Vagina (tissue), 2 donors: ENCODE data around the gene HMGN5. TPM values are rescaled to one million over a fixed set of nuclear protein-coding genes. Genes with fewer than 3 reads are reported as not detected.
A peak's percentile ranks its signal among the peaks of the same experiment; 100 is the strongest.

Source experiments
- DNase-seq, 2 donors: peaks; one replicate each; pipeline ENCODE4 v3.0.0-alpha.2; 2017; ENCODE audit errors: extremely low spot score in 2 of 2
- H3K27ac ChIP-seq: fragments of 200-600 bp; sonication (generic); one replicate; pipeline ENCODE4 v1.5.1; 2019
- H3K27me3 ChIP-seq: fragments of 200-600 bp; sonication (generic); one replicate; pipeline ENCODE4 v1.5.1; 2019
- H3K36me3 ChIP-seq, 2 donors: fragments of 200-600 bp; sonication (generic); one replicate each; pipeline ENCODE4 v1.5.1; 2017 to 2019
- H3K4me1 ChIP-seq: fragments of 200-600 bp; sonication (generic); one replicate; pipeline ENCODE4 v1.5.1; 2019
- H3K4me3 ChIP-seq, 2 donors: fragments of 200-600 bp; sonication (generic); 1 replicate in 1 of 2; 2 replicates in 1 of 2; pipeline ENCODE4 v1.5.1; 2016 to 2019
- H3K9me3 ChIP-seq: fragments of 200-600 bp; sonication (generic); one replicate; pipeline ENCODE4 v1.5.1; 2019
- POLR2A ChIP-seq, 2 donors: fragments of 450-650 bp; IDR thresholded peaks; one replicate each; pipeline ENCODE4 v1.6.1; 2017; ENCODE audit warnings: antibody characterized with exemption in 2 of 2, mild to moderate bottlenecking in 2 of 2, moderate library complexity in 2 of 2
- POLR2AphosphoS5 ChIP-seq, 2 donors: sonication (generic); formaldehyde crosslinking; IDR thresholded peaks; one replicate each; pipeline ENCODE4 v1.9.0; 2017; ENCODE audit warnings: antibody characterized with exemption in 2 of 2, mild to moderate bottlenecking in 2 of 2, low read depth in 1 of 2; ENCODE audit not compliant: insufficient read depth in 1 of 2
- intact Hi-C: fragments of 100-400 bp; cut with DNase I; formaldehyde crosslinking; loops from one replicate; pipeline ENCODE4 v1.15.1; 2023
- total RNA-seq: library from RNA; depleted of rRNA; stranded (reverse); fragments of >200 nt; gene quantifications from one replicate; pipeline ENCODE4 v1.2.3, GENCODE V29; 2016
- TF ChIP-seq, protein P1 (sequence below), 3 experiments: fragments of 450-650 bp in 2 of 3; fragments of 200-600 bp in 1 of 3; sonication (generic) in 1 of 3; IDR thresholded peaks; one replicate each; pipeline ENCODE4 v1.5.1; 2017 to 2019; ENCODE audit warnings: antibody characterized with exemption in 3 of 3, mild to moderate bottlenecking in 2 of 3, moderate library complexity in 2 of 3

The HMGN5 gene
- total RNA-seq, 1 donor from 2014 or later, result 0.98 TPM

GRCh38 chrX:81121513-81122363 is 80.0 kb downstream of the HMGN5 start:
- peak overlapping the region; percentile 36 to 42 for H3K4me3 ChIP-seq
- no peaks in the 10 kb centered on the region for H3K27me3 ChIP-seq
- DNase-seq, result no peak
- no peaks in the 10 kb centered on the region for H3K9me3 ChIP-seq
- no peaks in the 10 kb centered on the region for H3K4me1 ChIP-seq
- H3K27ac ChIP-seq, result peak overlapping the region; percentile 36
- intact Hi-C loops, result no loop called here
- TF ChIP-seq POLR2AphosphoS5 (IDR thresholded peaks at IDR 0.05; ENCODE audit: insufficient read depth in 1 of 2, low read depth in 1 of 2), result peak; percentile 7 to 31
- TF ChIP-seq, protein P1, sequence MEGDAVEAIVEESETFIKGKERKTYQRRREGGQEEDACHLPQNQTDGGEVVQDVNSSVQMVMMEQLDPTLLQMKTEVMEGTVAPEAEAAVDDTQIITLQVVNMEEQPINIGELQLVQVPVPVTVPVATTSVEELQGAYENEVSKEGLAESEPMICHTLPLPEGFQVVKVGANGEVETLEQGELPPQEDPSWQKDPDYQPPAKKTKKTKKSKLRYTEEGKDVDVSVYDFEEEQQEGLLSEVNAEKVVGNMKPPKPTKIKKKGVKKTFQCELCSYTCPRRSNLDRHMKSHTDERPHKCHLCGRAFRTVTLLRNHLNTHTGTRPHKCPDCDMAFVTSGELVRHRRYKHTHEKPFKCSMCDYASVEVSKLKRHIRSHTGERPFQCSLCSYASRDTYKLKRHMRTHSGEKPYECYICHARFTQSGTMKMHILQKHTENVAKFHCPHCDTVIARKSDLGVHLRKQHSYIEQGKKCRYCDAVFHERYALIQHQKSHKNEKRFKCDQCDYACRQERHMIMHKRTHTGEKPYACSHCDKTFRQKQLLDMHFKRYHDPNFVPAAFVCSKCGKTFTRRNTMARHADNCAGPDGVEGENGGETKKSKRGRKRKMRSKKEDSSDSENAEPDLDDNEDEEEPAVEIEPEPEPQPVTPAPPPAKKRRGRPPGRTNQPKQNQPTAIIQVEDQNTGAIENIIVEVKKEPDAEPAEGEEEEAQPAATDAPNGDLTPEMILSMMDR (IDR thresholded peaks at IDR 0.05), result no peak
- TF ChIP-seq POLR2A (IDR thresholded peaks at IDR 0.05), result no peak
- no peaks in the 10 kb centered on the region for H3K36me3 ChIP-seq

DNA sequence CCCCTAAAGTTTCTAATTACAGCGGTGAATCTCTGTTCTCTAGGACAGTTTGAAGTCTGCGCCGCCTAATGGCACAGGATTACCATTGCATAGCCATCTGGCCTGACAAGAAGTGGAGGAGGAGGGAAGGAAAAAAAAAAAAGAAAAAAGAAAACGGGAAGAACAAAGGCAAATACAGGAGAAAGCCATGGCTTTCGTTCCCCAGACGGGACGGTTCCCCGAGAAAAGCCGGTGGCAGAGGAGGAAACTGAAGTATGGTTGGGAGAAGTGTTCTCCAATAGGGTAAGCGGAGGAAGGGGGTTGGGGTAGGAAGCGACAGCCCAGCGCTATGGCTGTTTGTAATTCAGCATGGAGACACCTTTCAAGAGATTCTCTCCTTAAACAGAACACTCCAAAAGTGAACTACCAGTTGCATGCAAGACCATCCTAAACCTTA is 80.8 kb downstream of the HMGN5 start:
- peak overlapping the region; percentile 30 for H3K27ac ChIP-seq
- no peaks in the 10 kb centered on the region for H3K27me3 ChIP-seq
- no peaks in the 10 kb centered on the region for H3K36me3 ChIP-seq
- peak overlapping the region; percentile 36 to 42 for H3K4me3 ChIP-seq
- intact Hi-C loops, result no loop called here
- no peaks in the 10 kb centered on the region for H3K4me1 ChIP-seq
- no peak for DNase-seq
- H3K9me3 ChIP-seq, result no peaks in the 10 kb centered on the region
- TF ChIP-seq POLR2A (IDR thresholded peaks at IDR 0.05) (no peak), POLR2AphosphoS5 (IDR thresholded peaks at IDR 0.05; ENCODE audit: insufficient read depth in 1 of 2, low read depth in 1 of 2) (no peak)
- TF ChIP-seq, protein P1 (IDR thresholded peaks at IDR 0.05), result peak in 2 of 3 experiments; percentile 6 to 10

GRCh38 chrX:81120258-81120935 is 81.3 kb downstream of the HMGN5 start:
- intact Hi-C loops, result no loop called here
- no peaks in the 10 kb centered on the region for H3K36me3 ChIP-seq
- no peaks in the 10 kb centered on the region for H3K4me1 ChIP-seq
- no peaks in the 10 kb centered on the region for H3K27me3 ChIP-seq
- no peak for DNase-seq
- TF ChIP-seq POLR2A (IDR thresholded peaks at IDR 0.05) (no peak), POLR2AphosphoS5 (IDR thresholded peaks at IDR 0.05; ENCODE audit: insufficient read depth in 1 of 2, low read depth in 1 of 2) (no peak)
- TF ChIP-seq, protein P1 (IDR thresholded peaks at IDR 0.05), result no peak
- H3K9me3 ChIP-seq, result no peaks in the 10 kb centered on the region
- peak overlapping the region; percentile 30 for H3K27ac ChIP-seq
- peak overlapping the region; percentile 36 to 42 for H3K4me3 ChIP-seq

- no peak for DNase-seq
- no peaks in the 10 kb centered on the region for H3K4me1 ChIP-seq
- H3K36me3 ChIP-seq, result no peaks in the 10 kb centered on the region
- intact Hi-C loops, result no loop called here
- H3K4me3 ChIP-seq, result no peak overlapping the region
- TF ChIP-seq POLR2A (IDR thresholded peaks at IDR 0.05) (no peak), POLR2AphosphoS5 (IDR thresholded peaks at IDR 0.05; ENCODE audit: insufficient read depth in 1 of 2, low read depth in 1 of 2) (no peak)
- TF ChIP-seq, protein P1 (IDR thresholded peaks at IDR 0.05), result no peak
- H3K27me3 ChIP-seq, result no peaks in the 10 kb centered on the region
- no peaks in the 10 kb centered on the region for H3K9me3 ChIP-seq
- H3K27ac ChIP-seq, result no peak overlapping the region
Measured at GRCh38 chrX:81114757-81115156, 87.0 kb downstream of the HMGN5 start.
